ENCODE measurements around the gene GRM7.

Gene GRM7

DNA sequence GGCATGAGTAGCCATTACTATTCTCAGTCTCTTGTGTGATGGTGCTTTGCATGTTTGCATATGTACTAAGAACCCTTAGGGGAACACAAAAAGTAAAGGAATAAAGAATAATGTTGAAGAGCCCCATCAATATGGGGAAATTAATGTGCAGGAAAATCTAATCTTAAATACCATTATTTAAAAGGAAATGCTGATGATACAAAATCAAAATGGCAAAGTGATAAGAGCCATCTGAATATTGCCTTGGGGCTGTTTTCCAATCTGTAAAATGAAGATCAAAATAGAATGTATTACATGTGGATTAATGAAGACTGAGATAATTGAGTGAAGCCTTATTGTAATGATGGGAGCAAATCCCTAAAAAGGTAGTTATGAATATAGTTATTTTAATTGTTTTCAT lies 771.4 kb downstream of the GRM7 start:
- no peak for TF ChIP-seq CTCF (IDR thresholded peaks at IDR 0.05; ENCODE audit: low read depth, low read length)
- no peak for DNase-seq (ENCODE audit: extremely low read depth, low read depth)

GRCh38 chr3:7637694-7638093 lies 776.8 kb downstream of the GRM7 start:
- no peak for TF ChIP-seq CTCF (IDR thresholded peaks at IDR 0.05; ENCODE audit: low read depth, low read length)
- DNase-seq (ENCODE audit: extremely low read depth, low read depth): no peak

DNA sequence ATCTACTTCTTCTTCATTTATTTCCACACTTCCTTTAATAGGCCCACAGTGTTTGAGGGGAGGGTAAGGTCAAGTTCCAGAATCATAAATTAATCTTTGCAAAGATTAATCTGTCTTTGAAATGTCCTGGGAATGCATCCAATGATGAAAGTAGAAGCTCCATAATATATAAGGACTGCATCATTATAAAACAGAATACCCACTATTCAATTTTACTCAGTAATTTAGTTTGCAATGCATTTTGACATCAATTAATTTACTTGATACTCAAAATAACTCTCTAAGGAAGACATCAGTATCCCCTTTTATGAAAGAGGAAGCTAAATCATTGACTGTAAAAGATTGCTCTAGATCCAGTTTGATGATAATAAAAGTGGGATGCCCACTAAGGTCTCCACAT lies 777.2 kb downstream of the GRM7 start:
- TF ChIP-seq CTCF (IDR thresholded peaks at IDR 0.05; ENCODE audit: low read depth, low read length): no peak

DNA sequence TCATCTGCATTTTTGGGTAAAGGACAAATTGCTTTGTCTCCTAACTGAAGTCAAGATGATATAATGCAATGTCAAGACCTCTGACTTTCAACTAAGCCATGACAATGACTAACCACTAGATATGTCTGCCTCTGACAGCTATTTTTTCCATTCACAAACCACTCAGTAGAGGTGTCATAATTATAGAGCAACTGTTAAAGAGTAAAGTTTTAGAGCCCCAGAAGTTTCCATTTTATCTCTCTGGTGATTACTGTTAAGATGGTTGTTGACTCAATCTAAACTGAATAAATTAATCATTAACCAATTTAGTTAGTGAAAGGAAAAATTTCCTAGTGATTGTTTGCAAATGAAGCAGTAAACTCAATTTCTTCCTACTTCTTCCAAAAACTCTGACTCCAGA lies 779.9 kb downstream of the GRM7 start:
- no peak for TF ChIP-seq CTCF (IDR thresholded peaks at IDR 0.05; ENCODE audit: low read depth, low read length)
- DNase-seq (ENCODE audit: extremely low read depth, low read depth): no peak

More for the DNA sequence above, 777.2 kb downstream of the GRM7 start:
- DNase-seq (ENCODE audit: extremely low read depth, low read depth): no peak

DNA sequence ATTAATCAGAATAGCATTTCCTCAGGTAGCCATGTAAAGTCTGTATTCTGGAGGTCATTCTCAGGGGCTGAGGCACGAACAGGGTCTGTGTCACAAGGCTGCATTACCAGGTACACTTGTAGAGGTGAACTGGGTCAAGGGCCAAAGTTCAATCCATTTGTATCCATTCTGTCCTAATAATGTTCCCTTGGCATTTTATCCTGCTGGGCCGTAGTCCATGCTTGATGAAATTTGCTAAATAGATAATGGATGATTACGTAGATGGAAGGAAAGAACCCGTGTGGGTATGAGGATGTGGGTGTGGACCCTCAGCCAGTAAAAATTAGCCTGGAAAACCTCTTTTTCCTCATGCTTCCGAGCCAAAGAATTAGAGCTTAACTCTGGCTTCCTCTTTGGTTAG lies 785.9 kb downstream of the GRM7 start:
- TF ChIP-seq CTCF (IDR thresholded peaks at IDR 0.05; ENCODE audit: low read depth, low read length): no peak
- DNase-seq (ENCODE audit: extremely low read depth, low read depth): no peak

DNA sequence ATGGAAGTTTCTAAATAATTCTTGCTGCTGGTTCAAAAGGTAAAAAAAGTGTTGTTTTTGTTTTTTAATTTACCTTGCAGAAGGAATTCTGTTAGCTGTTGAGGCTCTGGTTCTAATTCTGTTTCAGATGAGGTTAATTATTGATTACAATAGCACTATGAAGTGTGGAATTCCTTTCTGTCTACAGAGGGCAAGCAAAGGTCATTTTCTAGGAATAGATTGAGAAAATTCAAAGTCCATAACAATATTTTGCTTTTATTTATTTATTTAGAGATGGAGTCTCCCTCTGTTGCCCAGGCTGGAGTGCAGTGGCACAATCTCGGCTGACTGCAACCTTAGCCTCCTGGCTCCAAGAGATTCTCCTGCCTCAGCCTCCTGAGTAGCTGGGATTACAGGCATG lies 789.6 kb downstream of the GRM7 start:
- no peak for TF ChIP-seq CTCF (IDR thresholded peaks at IDR 0.05; ENCODE audit: low read depth, low read length)
- no peak for DNase-seq (ENCODE audit: extremely low read depth, low read depth)

GRCh38 chr3:7651274-7651673 lies 790.4 kb downstream of the GRM7 start:
- DNase-seq (ENCODE audit: extremely low read depth, low read depth): no peak
- no peak for TF ChIP-seq CTCF (IDR thresholded peaks at IDR 0.05; ENCODE audit: low read depth, low read length)

Measured in AG09319 (cell line).